ENCODE results near the gene SLC44A5. TPM values are rescaled to one million over a fixed set of nuclear protein-coding genes. Genes with fewer than 3 reads are reported as not detected.

SLC44A5 gene
- total RNA-seq, 2 donors from 2014 or later: 4.6 to 10.0 TPM

DNA sequence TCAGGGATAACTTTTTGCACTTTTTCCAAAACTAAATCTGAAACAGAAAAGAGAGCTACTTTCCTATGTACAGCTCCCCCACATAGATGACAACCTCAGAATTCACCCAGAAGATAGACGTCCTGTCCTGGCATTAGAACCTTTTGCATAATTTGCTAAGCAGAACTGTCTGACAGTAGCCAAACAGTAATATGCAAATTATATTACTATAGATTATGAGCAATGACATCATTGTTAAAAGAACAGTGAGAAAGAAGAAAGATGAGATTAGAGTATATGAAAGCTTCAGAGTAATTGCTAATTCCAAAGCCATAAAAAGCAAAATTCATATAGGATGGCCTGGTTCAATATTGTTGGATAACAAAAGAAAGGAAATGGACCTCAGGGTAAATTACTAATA is 43.7 kb downstream of the SLC44A5 start:
- no peaks in the 10 kb centered on the region for H3K36me3 ChIP-seq (ENCODE audit: control insufficient read depth, insufficient read depth, low read length)
- no peak overlapping the region for H3K27ac ChIP-seq (ENCODE audit: low read depth, low read length)
- no peaks in the 10 kb centered on the region for H3K4me1 ChIP-seq (ENCODE audit: control insufficient read depth, insufficient read depth, low read length)
- H3K4me3 ChIP-seq (ENCODE audit: low read length): no peak overlapping the region
- no peak for TF ChIP-seq CTCF (conservative IDR thresholded peaks at IDR 0.05)
- Mint-ChIP-seq H3K36me3 (ENCODE audit: low read depth) (no peaks in the 10 kb centered on the region), H3K4me3 (no peak overlapping the region), H3K27ac (no peak overlapping the region), H3K4me1 (peaks cover 3% of the 10 kb centered on the region), H3K9me3 (no peaks in the 10 kb centered on the region), H3K27me3 (ENCODE audit: insufficient read depth) (no peaks in the 10 kb centered on the region)
- 100% methylated on average over 1 of the region's 1 CpG; no CpG with 5 or more reads in 1 of the 2 experiments for WGBS, 2 experiments (ENCODE audit: insufficient coverage in 1 of 2, insufficient read length in 1 of 2)
- H3K9me3 ChIP-seq (ENCODE audit: control insufficient read depth, low read length): no peaks in the 10 kb centered on the region
- H3K9ac ChIP-seq (ENCODE audit: extremely low read depth, low read length, poor library complexity, severe bottlenecking): no peak overlapping the region
- no peak for DNase-seq
- no peaks in the 10 kb centered on the region for H3K27me3 ChIP-seq (ENCODE audit: control insufficient read depth, insufficient read depth, low read length, poor library complexity, severe bottlenecking)

- Mint-ChIP-seq H3K4me3 (no peak overlapping the region), H3K27me3 (ENCODE audit: insufficient read depth) (no peaks in the 10 kb centered on the region), H3K36me3 (ENCODE audit: low read depth) (no peaks in the 10 kb centered on the region), H3K9me3 (no peaks in the 10 kb centered on the region), H3K4me1 (peaks cover 7% of the 10 kb centered on the region), H3K27ac (no peak overlapping the region)
- Histone ChIP-seq H3K9ac (ENCODE audit: extremely low read depth, low read length, poor library complexity, severe bottlenecking) (no peak overlapping the region), H3K27ac (ENCODE audit: low read depth, low read length) (no peak overlapping the region), H3K9me3 (ENCODE audit: control insufficient read depth, low read length) (no peaks in the 10 kb centered on the region), H3K36me3 (ENCODE audit: control insufficient read depth, insufficient read depth, low read length) (no peaks in the 10 kb centered on the region), H3K4me3 (ENCODE audit: low read length) (no peak overlapping the region), H3K27me3 (ENCODE audit: control insufficient read depth, insufficient read depth, low read length, poor library complexity, severe bottlenecking) (no peaks in the 10 kb centered on the region), H3K4me1 (ENCODE audit: control insufficient read depth, insufficient read depth, low read length) (no peaks in the 10 kb centered on the region)
- DNase-seq: no peak
- TF ChIP-seq CTCF (conservative IDR thresholded peaks at IDR 0.05): no peak
Measured at GRCh38 chr1:75559800-75560199, 51.1 kb downstream of the SLC44A5 start.

DNA sequence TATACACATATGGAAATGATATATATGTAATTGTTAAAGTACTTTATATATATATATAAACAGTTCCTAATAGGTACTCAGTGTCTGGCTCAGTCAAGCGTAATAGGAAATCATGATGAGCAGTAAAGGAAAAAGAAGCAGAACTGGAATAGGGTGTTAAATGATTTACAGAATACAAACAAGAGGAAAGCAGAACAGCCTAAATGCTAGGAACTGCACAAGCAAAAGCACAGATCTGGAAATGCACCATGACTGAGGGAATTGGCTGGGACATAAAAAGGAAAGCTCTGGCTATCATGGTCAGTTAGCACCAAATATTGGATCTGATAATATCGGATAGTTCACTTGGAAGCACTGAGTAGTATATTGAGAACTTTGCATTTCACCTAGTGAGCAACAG is 51.8 kb downstream of the SLC44A5 start:
- Mint-ChIP-seq H3K4me1 (peaks cover 7% of the 10 kb centered on the region), H3K9me3 (no peaks in the 10 kb centered on the region), H3K27ac (no peak overlapping the region), H3K4me3 (no peak overlapping the region), H3K27me3 (ENCODE audit: insufficient read depth) (no peaks in the 10 kb centered on the region), H3K36me3 (ENCODE audit: low read depth) (no peaks in the 10 kb centered on the region)
- 77 to 100% methylated on average over 1 to 2 of the region's 2 CpGs for WGBS, 2 experiments (ENCODE audit: insufficient coverage in 1 of 2, insufficient read length in 1 of 2)
- Histone ChIP-seq H3K9me3 (ENCODE audit: control insufficient read depth, low read length) (no peaks in the 10 kb centered on the region), H3K4me3 (ENCODE audit: low read length) (no peak overlapping the region), H3K27me3 (ENCODE audit: control insufficient read depth, insufficient read depth, low read length, poor library complexity, severe bottlenecking) (no peaks in the 10 kb centered on the region), H3K9ac (ENCODE audit: extremely low read depth, low read length, poor library complexity, severe bottlenecking) (no peak overlapping the region), H3K4me1 (ENCODE audit: control insufficient read depth, insufficient read depth, low read length) (no peaks in the 10 kb centered on the region), H3K27ac (ENCODE audit: low read depth, low read length) (no peak overlapping the region), H3K36me3 (ENCODE audit: control insufficient read depth, insufficient read depth, low read length) (no peaks in the 10 kb centered on the region)
- no peak for DNase-seq
- no peak for TF ChIP-seq CTCF (conservative IDR thresholded peaks at IDR 0.05)
